ENCODE measurements around the gene SLC39A13. TPM values are rescaled to one million over a fixed set of nuclear protein-coding genes. Genes with fewer than 3 reads are reported as not detected.
"Not testable (repeated sequence)": the region's sequence is repeated elsewhere in the genome, so short reads cannot be mapped to it uniquely, and the experiment has no call there.

SLC39A13 gene
- total and polyA plus RNA-seq, 9 donors: 36.2 to 46.5 (median 40.8) TPM

- Histone ChIP-seq H3K36me3 (ENCODE audit: control insufficient read depth, insufficient read depth, low read length) (peaks cover 9% of the 10 kb centered on the region), H3K4me3 (ENCODE audit: low read length) (no peak overlapping the region), H3K27ac (ENCODE audit: low read length) (no peak overlapping the region), H3K4me1 (ENCODE audit: control insufficient read depth, insufficient read depth, low read length) (peaks cover 22% of the 10 kb centered on the region), H3K27me3 (ENCODE audit: control insufficient read depth, insufficient read depth, low read length) (no peaks in the 10 kb centered on the region), H3K9me3 (replicated peaks; ENCODE audit: control insufficient read depth, low read depth, low read length) (no peaks in the 10 kb centered on the region)
- no peak for DNase-seq
- 76% methylated on average over 5 of the region's 8 CpGs for WGBS (ENCODE audit: insufficient coverage)
Measured at GRCh38 chr11:47449541-47449940, 41.2 kb downstream of the SLC39A13 start.

GRCh38 chr11:47451436-47451835 is 43.0 kb downstream of the SLC39A13 start:
- Histone ChIP-seq H3K36me3 (ENCODE audit: control insufficient read depth, insufficient read depth, low read length) (peaks cover 9% of the 10 kb centered on the region), H3K9me3 (replicated peaks; ENCODE audit: control insufficient read depth, low read depth, low read length) (no peaks in the 10 kb centered on the region), H3K4me3 (ENCODE audit: low read length) (no peak overlapping the region), H3K4me1 (ENCODE audit: control insufficient read depth, insufficient read depth, low read length) (peaks cover 22% of the 10 kb centered on the region), H3K27me3 (ENCODE audit: control insufficient read depth, insufficient read depth, low read length) (no peaks in the 10 kb centered on the region), H3K27ac (ENCODE audit: low read length) (no peak overlapping the region)
- no CpG with 5 or more reads among the region's 4 CpGs for WGBS (ENCODE audit: insufficient coverage)
- no peak for DNase-seq

DNA sequence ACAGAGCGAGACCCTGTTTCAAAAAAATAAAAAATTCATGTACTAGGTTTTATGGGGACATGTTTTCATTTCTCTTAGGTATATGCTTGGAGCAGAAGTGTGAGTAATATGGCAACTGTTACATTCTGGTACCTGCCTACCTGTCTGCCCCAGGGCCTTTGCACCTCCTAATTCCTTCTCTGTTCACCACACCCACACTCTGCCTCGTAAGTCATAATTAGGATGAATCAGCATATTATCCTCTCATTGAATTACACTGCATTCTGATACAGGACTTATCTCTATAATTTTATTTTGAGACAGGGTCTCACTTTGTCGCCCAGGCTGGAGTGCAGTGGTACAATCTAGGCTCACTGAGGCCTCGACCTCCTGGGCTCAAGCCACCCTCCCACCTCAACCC is 43.6 kb downstream of the SLC39A13 start:
- Histone ChIP-seq H3K36me3 (ENCODE audit: control insufficient read depth, insufficient read depth, low read length) (peaks cover 6% of the 10 kb centered on the region), H3K9me3 (replicated peaks; ENCODE audit: control insufficient read depth, low read depth, low read length) (no peaks in the 10 kb centered on the region), H3K27ac (ENCODE audit: low read length) (no peak overlapping the region), H3K27me3 (ENCODE audit: control insufficient read depth, insufficient read depth, low read length) (no peaks in the 10 kb centered on the region), H3K4me3 (ENCODE audit: low read length) (no peak overlapping the region), H3K4me1 (ENCODE audit: control insufficient read depth, insufficient read depth, low read length) (peaks cover 19% of the 10 kb centered on the region)
- no peak for DNase-seq
- WGBS (ENCODE audit: insufficient coverage): no CpG with 5 or more reads among the region's 4 CpGs

DNA sequence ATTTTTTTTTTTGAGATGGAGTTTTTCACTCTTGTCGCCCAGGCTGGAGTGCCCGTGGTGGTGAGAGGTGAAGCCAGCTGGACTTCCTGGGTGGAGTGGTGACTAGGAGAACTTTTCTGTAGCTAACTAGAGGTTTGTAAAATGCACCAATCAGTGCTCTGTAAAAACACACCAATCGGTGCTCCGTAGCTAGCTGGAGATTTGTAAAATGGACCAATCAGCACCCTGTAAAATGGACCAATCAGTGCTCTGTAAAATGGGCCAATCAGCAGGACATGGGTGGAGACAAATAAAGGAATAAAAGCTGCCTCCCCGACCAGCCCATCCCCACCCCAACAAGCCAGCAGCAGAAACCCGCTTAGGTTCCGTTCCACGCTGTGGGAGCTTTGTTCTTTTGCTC is 45.0 kb downstream of the SLC39A13 start:
- WGBS (ENCODE audit: insufficient coverage): 81% methylated on average over 5 of the region's 8 CpGs
- Histone ChIP-seq H3K27me3 (ENCODE audit: control insufficient read depth, insufficient read depth, low read length) (no peaks in the 10 kb centered on the region), H3K4me1 (ENCODE audit: control insufficient read depth, insufficient read depth, low read length) (peaks cover 10% of the 10 kb centered on the region), H3K9me3 (replicated peaks; ENCODE audit: control insufficient read depth, low read depth, low read length) (no peaks in the 10 kb centered on the region), H3K4me3 (ENCODE audit: low read length) (no peak overlapping the region), H3K36me3 (ENCODE audit: control insufficient read depth, insufficient read depth, low read length) (no peaks in the 10 kb centered on the region), H3K27ac (ENCODE audit: low read length) (no peak overlapping the region)
- DNase-seq: no peak

DNA sequence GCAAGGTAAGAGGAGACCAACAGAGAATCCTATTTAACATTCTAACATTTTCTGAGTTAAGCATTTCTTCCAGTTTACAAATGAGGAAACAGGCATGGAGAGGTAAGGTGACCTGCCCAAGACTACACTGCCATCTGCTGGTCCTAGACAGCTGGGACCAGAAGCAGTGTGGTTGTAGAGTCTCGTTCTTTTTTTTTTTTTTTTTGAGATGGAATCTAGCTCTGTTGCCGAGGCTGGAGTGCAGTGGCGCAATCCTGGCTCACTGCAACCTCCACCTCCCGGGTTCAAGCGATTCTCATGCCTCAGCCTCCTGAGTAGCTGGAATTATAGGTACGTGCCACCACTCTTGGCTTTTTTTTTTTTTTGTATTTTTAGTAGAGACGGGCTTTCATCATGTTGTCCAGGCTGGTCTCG is 45.9 kb downstream of the SLC39A13 start:
- DNase-seq: peak; percentile 90
- not testable (repeated sequence) for H3K27ac ChIP-seq (ENCODE audit: low read length); H3K27me3 ChIP-seq (ENCODE audit: control insufficient read depth, insufficient read depth, low read length); H3K4me3 ChIP-seq (ENCODE audit: low read length); H3K4me1 ChIP-seq (ENCODE audit: control insufficient read depth, insufficient read depth, low read length); H3K9me3 ChIP-seq (replicated peaks; ENCODE audit: control insufficient read depth, low read depth, low read length); H3K36me3 ChIP-seq (ENCODE audit: control insufficient read depth, insufficient read depth, low read length)
- 30% methylated on average over 2 of the region's 8 CpGs for WGBS (ENCODE audit: insufficient coverage)

DNA sequence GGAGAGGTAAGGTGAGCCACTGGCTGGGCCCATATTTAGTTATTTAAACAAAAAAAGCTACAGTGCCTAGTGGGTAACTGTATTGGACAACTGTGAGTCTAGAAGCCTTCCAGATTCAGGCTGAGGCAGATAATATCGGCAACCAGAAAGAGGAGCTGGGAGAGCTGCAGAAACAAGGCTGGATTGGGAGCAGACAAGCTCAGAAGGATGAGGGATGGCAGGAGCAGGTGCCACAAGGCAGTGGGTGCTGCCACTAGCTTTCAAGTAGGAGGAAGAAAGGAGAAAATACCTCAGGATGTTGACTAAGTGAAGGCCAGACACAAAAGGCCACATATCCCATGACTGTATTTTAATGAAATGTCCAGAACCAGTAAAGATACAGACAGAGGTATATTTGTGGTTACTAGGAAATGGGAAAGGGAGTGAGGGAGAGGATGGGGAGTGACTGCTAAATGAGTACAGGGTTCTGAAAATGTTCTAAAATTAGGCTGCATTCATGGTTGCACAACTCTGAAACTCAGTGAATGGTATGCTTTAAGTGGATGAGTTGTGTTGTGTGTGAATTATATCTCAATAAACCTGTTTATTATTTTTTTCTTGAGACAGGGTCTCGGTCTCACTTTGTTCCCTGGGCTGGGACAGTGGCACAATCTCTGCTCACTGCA is 52.3 kb downstream of the SLC39A13 start:
- WGBS (ENCODE audit: insufficient coverage): 91% methylated on average over 1 of the region's 2 CpGs
- H3K4me3 ChIP-seq (ENCODE audit: low read length): no peak overlapping the region
- H3K27ac ChIP-seq (ENCODE audit: low read length): no peak overlapping the region
- H3K4me1 ChIP-seq (ENCODE audit: control insufficient read depth, insufficient read depth, low read length): no peaks in the 10 kb centered on the region
- DNase-seq: no peak
- no peaks in the 10 kb centered on the region for H3K27me3 ChIP-seq (ENCODE audit: control insufficient read depth, insufficient read depth, low read length)
- H3K9me3 ChIP-seq (replicated peaks; ENCODE audit: control insufficient read depth, low read depth, low read length): no peaks in the 10 kb centered on the region
- H3K36me3 ChIP-seq (ENCODE audit: control insufficient read depth, insufficient read depth, low read length): peaks cover 17% of the 10 kb centered on the region

GRCh38 chr11:47461876-47462275 is 53.5 kb downstream of the SLC39A13 start:
- no peaks in the 10 kb centered on the region for H3K9me3 ChIP-seq (replicated peaks; ENCODE audit: control insufficient read depth, low read depth, low read length)
- H3K27me3 ChIP-seq (ENCODE audit: control insufficient read depth, insufficient read depth, low read length): no peaks in the 10 kb centered on the region
- no peak overlapping the region for H3K27ac ChIP-seq (ENCODE audit: low read length)
- no peak for DNase-seq
- peaks cover 4% of the 10 kb centered on the region for H3K4me1 ChIP-seq (ENCODE audit: control insufficient read depth, insufficient read depth, low read length)
- no peak overlapping the region for H3K4me3 ChIP-seq (ENCODE audit: low read length)
- WGBS (ENCODE audit: insufficient coverage): 57% methylated on average over 3 of the region's 7 CpGs
- H3K36me3 ChIP-seq (ENCODE audit: control insufficient read depth, insufficient read depth, low read length): peaks cover 21% of the 10 kb centered on the region

GRCh38 chr11:47464483-47464882 is 56.1 kb downstream of the SLC39A13 start:
- DNase-seq: no peak
- Histone ChIP-seq H3K27ac (ENCODE audit: low read length) (no peak overlapping the region), H3K9me3 (replicated peaks; ENCODE audit: control insufficient read depth, low read depth, low read length) (no peaks in the 10 kb centered on the region), H3K36me3 (ENCODE audit: control insufficient read depth, insufficient read depth, low read length) (peaks cover 37% of the 10 kb centered on the region), H3K4me1 (ENCODE audit: control insufficient read depth, insufficient read depth, low read length) (peaks cover 13% of the 10 kb centered on the region), H3K27me3 (ENCODE audit: control insufficient read depth, insufficient read depth, low read length) (no peaks in the 10 kb centered on the region), H3K4me3 (ENCODE audit: low read length) (no peak overlapping the region)
- 73% methylated on average over 2 of the region's 5 CpGs for WGBS (ENCODE audit: insufficient coverage)

Other genes starting within 250 kb of the SLC39A13 start
- 90.2 TPM for gene ARFGAP2, start 231.7 kb upstream of the SLC39A13 start, total RNA-seq
- gene ARFGAP2, start 231.7 kb upstream of the SLC39A13 start, polyA plus RNA-seq (ENCODE audit: insufficient read depth in 1 of 8, insufficient read length in 8 of 8, low replicate concordance in 1 of 8): 10 to 100 TPM; 59.8 to 91.0 (median 72.3) TPM
- 215 TPM for gene PACSIN3, start 222.2 kb upstream of the SLC39A13 start, total RNA-seq
- 100 to 1,000 TPM; 123 to 239 (median 203) TPM for gene PACSIN3, start 222.2 kb upstream of the SLC39A13 start, polyA plus RNA-seq (ENCODE audit: insufficient read depth in 1 of 8, insufficient read length in 8 of 8, low replicate concordance in 1 of 8)
- 11.9 TPM for gene DDB2, start 193.6 kb upstream of the SLC39A13 start, total RNA-seq
- gene DDB2, start 193.6 kb upstream of the SLC39A13 start, polyA plus RNA-seq (ENCODE audit: insufficient read depth in 1 of 8, insufficient read length in 8 of 8, low replicate concordance in 1 of 8): 10 to 100 TPM in 7 of 8 donors, 1 to 10 TPM in 1; 9.7 to 15.1 (median 12.1) TPM
- 15.6 TPM for gene ACP2, start 159.8 kb upstream of the SLC39A13 start, total RNA-seq
- 10 to 100 TPM; 19.3 to 31.8 (median 28.4) TPM for gene ACP2, start 159.8 kb upstream of the SLC39A13 start, polyA plus RNA-seq (ENCODE audit: insufficient read depth in 1 of 8, insufficient read length in 8 of 8, low replicate concordance in 1 of 8)
- gene NR1H3, start 150.6 kb upstream of the SLC39A13 start, total RNA-seq: 18.8 TPM
- gene NR1H3, start 150.6 kb upstream of the SLC39A13 start, polyA plus RNA-seq (ENCODE audit: insufficient read depth in 1 of 8, insufficient read length in 8 of 8, low replicate concordance in 1 of 8): 10 to 100 TPM; 12.9 to 26.2 (median 15.1) TPM
- gene MADD, start 138.5 kb upstream of the SLC39A13 start, total RNA-seq: 16.7 TPM
- 10 to 100 TPM; 25.0 to 34.3 (median 31.0) TPM for gene MADD, start 138.5 kb upstream of the SLC39A13 start, polyA plus RNA-seq (ENCODE audit: insufficient read depth in 1 of 8, insufficient read length in 8 of 8, low replicate concordance in 1 of 8)
- 0.13 TPM for gene MYBPC3, start 55.9 kb upstream of the SLC39A13 start, total RNA-seq
- gene MYBPC3, start 55.9 kb upstream of the SLC39A13 start, polyA plus RNA-seq (ENCODE audit: insufficient read depth in 1 of 8, insufficient read length in 8 of 8, low replicate concordance in 1 of 8): 1 to 10 TPM in 1 of 8 donors, under 1 TPM in 7; 0.06 to 1.1 (median 0.30) TPM
- gene SPI1, start 30.0 kb upstream of the SLC39A13 start, total RNA-seq: 3.6 TPM
- gene SPI1, start 30.0 kb upstream of the SLC39A13 start, polyA plus RNA-seq (ENCODE audit: insufficient read depth in 1 of 8, insufficient read length in 8 of 8, low replicate concordance in 1 of 8): 1 to 10 TPM; 5.6 to 8.2 (median 6.0) TPM
- 99.1 TPM for gene PSMC3, start 17.8 kb downstream of the SLC39A13 start, total RNA-seq
- 100 to 1,000 TPM; 125 to 159 (median 136) TPM for gene PSMC3, start 17.8 kb downstream of the SLC39A13 start, polyA plus RNA-seq (ENCODE audit: insufficient read depth in 1 of 8, insufficient read length in 8 of 8, low replicate concordance in 1 of 8)
- 57.9 TPM for gene RAPSN, start 40.5 kb downstream of the SLC39A13 start, total RNA-seq
- gene RAPSN, start 40.5 kb downstream of the SLC39A13 start, polyA plus RNA-seq (ENCODE audit: insufficient read depth in 1 of 8, insufficient read length in 8 of 8, low replicate concordance in 1 of 8): 100 to 1,000 TPM in 3 of 8 donors, 10 to 100 TPM in 5; 89.9 to 113 (median 99.4) TPM
- 58.0 TPM for gene CELF1, start 144.5 kb downstream of the SLC39A13 start, total RNA-seq
- 10 to 100 TPM; 46.9 to 74.3 (median 60.7) TPM for gene CELF1, start 144.5 kb downstream of the SLC39A13 start, polyA plus RNA-seq (ENCODE audit: insufficient read depth in 1 of 8, insufficient read length in 8 of 8, low replicate concordance in 1 of 8)
- gene PTPMT1, start 157.0 kb downstream of the SLC39A13 start, total RNA-seq: 36.1 TPM
- 10 to 100 TPM; 26.0 to 31.2 (median 28.3) TPM for gene PTPMT1, start 157.0 kb downstream of the SLC39A13 start, polyA plus RNA-seq (ENCODE audit: insufficient read depth in 1 of 8, insufficient read length in 8 of 8, low replicate concordance in 1 of 8)
- gene KBTBD4, start 170.4 kb downstream of the SLC39A13 start, total RNA-seq: 16.0 TPM
- gene KBTBD4, start 170.4 kb downstream of the SLC39A13 start, polyA plus RNA-seq (ENCODE audit: insufficient read depth in 1 of 8, insufficient read length in 8 of 8, low replicate concordance in 1 of 8): 10 to 100 TPM; 11.8 to 16.5 (median 15.1) TPM
- gene NDUFS3, start 170.5 kb downstream of the SLC39A13 start, total RNA-seq: 97.4 TPM
- 100 to 1,000 TPM in 2 of 8 donors, 10 to 100 TPM in 6; 90.9 to 103 (median 96.0) TPM for gene NDUFS3, start 170.5 kb downstream of the SLC39A13 start, polyA plus RNA-seq (ENCODE audit: insufficient read depth in 1 of 8, insufficient read length in 8 of 8, low replicate concordance in 1 of 8)
- 2.9 TPM for gene FAM180B, start 178.1 kb downstream of the SLC39A13 start, total RNA-seq
- 1 to 10 TPM; 1.9 to 5.7 (median 3.8) TPM for gene FAM180B, start 178.1 kb downstream of the SLC39A13 start, polyA plus RNA-seq (ENCODE audit: insufficient read depth in 1 of 8, insufficient read length in 8 of 8, low replicate concordance in 1 of 8)
- gene C1QTNF4, start 185.8 kb downstream of the SLC39A13 start, total RNA-seq: 11.3 TPM
- 10 to 100 TPM in 5 of 8 donors, 1 to 10 TPM in 3; 8.4 to 16.8 (median 10.2) TPM for gene C1QTNF4, start 185.8 kb downstream of the SLC39A13 start, polyA plus RNA-seq (ENCODE audit: insufficient read depth in 1 of 8, insufficient read length in 8 of 8, low replicate concordance in 1 of 8)
- gene MTCH2, start 234.0 kb downstream of the SLC39A13 start, total RNA-seq: 51.1 TPM
- 10 to 100 TPM; 67.6 to 83.9 (median 71.7) TPM for gene MTCH2, start 234.0 kb downstream of the SLC39A13 start, polyA plus RNA-seq (ENCODE audit: insufficient read depth in 1 of 8, insufficient read length in 8 of 8, low replicate concordance in 1 of 8)